GM18502 (cell line): ENCODE results near the gene PDE4D.
A peak's percentile ranks its signal among the peaks of the same experiment; 100 is the strongest.

Experiments used
- ATAC-seq: cut with Tn5 transposase; IDR thresholded peaks from one replicate; pipeline ENCODE4 v1.9.1; 2021; ENCODE audit warnings: mild to moderate bottlenecking; ENCODE audit not compliant: unreplicated experiment, poor library complexity

PDE4D gene

DNA sequence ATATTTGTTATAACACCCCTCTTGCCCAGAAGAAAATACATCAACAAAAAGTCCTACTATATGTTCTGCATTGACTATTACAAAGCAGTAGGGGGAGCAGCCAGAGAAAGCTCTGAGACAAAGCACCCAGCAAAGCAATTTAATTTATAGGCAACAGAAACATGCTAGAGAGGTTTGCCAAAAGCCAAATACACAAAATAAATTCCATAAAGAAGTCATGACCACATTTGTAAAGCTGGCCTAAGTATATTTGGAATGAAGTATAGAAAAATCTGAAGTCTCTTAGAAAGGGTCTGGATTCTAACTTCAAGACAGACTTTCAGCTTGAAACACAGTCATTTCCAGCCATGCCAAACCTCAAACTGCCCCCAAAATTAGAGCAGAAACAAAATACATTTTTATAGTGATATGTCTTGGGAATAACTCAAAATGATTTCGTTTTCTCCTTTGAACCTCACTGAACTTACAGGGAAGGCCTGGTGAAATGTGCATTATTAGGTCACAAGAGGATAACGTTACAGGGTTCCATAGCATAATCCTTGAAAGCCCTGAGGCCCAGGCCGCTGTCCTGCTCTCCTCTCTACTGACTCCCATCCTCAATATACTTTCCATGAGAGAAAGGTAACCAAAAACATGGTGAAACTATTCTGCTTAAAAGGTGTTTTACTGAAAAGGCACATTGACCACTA, 858.9 kb downstream of the PDE4D start:
- peak; percentile 59 for ATAC-seq

DNA sequence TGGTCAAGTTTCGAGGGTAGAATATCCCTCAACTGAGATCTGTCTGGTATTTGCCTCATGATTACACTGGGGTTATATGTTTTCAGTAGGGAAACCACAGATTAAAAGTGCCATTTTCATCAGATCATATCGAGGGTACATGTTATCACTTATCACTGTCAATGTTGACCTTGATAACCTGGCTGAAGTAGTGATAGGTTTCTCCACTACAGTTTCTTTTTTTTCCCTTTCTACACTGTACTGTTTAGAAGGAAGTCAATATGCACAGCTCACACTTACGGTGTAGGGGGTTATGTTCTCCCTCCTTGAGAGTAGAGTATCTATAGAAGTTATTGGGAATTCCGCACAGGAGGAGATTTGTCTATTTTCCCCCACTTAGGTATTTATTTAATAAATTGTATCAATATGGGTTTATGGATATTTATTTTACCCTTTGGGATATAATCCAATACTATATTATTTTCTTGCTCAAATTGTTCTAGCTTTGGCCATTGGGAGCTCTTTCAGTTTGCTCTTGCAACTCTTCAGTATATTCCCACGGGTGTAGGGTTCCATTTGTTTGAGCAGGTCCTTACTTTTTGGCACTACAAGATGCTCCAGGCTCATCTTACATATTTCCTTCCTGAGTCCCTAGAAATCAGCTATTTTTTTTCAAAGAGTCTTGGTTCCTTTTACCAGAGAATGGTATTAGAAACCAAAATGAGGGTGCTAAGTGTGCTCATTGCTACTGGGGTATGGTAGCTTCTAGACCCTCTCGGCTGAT, 866.2 kb downstream of the PDE4D start:
- no peak for ATAC-seq

DNA sequence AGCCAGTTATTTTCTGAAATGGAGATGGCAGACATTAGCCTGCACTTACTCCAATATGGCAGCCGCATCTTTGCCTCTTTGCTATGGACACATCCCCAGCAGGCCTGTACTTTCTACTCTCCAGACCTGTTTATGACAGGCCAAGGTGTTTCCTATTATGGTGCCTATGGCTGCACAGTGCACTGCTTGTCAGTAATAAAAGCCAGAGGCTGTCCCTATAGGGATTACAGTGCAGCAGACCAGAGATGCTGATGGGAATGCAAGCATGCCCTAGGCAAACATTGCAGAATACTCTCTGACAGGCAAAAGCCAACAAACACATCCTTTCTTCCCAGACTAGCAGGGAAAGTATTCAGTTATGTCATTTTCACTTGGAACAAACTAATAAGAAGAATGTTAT, 867.8 kb downstream of the PDE4D start:
- no peak for ATAC-seq

DNA sequence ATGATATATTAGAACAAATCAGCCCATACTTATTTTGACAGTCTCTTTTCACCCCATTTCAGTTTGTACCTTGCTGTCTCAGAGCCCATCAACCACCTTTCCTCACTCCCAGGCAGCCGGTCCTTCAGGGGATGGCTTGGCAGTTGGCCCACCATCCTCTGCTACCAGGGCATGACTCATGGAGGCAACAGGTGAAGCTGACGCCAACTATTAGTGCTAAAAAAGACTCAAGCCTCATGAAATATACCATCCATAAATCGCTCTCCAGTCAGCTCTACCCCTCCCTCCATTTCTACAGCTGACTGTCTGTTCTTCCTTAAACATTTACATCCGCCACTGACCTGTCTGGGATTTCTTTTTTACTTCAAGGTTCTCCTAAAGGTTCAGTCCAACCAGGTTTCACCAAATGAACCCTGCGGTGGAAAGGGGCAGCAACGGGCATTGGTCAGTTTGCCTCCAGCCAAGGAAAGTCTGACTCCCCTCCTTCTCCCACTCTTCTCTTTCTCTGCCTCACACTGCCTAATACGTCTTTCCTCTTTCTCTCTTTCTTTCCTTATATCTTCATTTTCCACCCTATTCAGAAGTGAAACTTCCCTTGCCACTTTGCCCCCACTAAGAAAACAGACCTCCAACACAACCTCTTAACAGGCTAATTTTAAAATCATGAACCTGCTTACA, 871.5 kb downstream of the PDE4D start:
- no peak for ATAC-seq

DNA sequence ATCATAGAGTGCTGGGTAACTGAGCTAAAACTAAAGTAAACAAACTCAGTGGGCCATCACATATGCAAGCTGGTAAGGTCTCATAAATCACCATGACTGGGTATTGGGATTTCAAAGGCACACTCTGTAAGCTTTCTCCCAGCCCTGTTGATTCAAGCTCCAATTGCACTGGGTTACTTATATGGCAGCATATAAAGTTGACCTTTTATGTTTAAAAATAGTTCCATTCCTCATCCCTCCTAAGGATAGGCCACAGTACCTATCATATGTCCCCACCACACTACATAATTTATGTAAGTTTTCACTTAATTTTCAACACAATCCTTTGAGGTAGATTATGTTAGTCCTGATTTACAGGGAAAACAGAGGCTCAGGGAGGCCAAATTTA, 872.2 kb downstream of the PDE4D start:
- no peak for ATAC-seq

DNA sequence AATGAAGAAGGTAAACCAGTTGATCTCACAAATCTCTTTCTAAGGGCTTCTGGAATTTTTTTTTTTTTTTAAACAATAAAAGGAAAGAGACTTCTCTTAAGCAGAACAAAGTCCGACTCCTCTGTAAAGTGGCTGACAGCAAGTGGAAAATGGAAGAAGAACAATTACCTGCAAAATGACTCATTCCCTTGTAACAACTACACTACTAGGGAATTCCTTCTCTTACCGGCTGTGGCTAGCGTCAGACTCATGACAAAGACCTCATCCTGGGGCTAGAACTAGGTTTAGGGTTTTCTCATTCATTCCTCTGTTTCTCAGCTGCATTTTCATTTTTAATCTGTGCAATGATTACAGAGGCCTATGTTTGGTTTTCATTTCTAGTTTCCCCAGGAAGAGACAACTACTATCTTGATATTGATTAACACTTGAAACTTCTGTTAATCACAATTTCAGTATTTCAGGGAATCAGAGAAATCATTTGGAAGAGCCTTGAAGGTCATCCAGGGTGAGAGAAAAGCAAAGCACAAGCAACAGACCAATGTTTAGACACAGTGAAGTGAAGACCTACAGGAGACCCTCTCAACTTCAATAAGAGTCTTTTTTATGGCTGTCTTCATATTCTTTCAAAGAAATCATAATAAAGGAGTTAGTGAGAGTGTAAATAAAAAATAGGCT, 872.8 kb downstream of the PDE4D start:
- no peak for ATAC-seq

DNA sequence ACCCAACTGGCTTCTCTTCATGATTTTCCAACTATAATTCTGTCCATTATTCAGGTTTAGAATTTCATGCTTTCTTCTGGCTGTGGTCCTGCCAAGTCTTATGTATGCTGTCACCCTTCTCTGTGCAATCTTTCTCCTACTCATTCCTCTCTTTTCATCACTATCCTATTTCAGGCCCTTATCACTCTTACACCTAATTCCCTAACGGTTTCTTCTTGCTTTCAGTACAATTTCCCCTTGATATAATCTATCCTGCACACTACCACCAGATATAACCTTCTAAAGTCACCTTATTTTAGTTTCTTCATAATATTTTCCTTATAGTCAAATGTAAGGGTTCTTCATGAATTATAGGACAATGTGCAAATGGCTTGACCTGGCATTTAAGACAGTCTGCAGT, 874.4 kb downstream of the PDE4D start:
- ATAC-seq, result no peak

DNA sequence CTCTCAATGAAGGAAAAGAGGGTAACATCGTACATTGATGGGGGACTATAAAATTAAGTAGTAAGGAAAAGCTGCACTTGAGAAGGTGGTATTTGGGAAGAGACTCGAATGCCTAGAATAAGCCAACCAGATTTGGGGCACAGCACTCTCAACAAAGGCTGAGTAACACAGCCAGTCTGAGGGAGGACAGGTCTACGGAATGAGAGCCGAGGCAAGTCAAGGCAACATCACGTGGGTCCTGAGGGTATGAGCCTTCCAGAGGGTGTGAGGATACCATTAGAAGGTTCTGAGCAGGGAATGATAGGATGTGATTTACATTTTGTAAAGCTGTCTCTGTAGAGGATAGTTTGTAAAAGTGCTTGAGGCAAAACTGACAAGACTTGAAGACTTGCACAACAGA, 876.6 kb downstream of the PDE4D start:
- no peak for ATAC-seq

DNA sequence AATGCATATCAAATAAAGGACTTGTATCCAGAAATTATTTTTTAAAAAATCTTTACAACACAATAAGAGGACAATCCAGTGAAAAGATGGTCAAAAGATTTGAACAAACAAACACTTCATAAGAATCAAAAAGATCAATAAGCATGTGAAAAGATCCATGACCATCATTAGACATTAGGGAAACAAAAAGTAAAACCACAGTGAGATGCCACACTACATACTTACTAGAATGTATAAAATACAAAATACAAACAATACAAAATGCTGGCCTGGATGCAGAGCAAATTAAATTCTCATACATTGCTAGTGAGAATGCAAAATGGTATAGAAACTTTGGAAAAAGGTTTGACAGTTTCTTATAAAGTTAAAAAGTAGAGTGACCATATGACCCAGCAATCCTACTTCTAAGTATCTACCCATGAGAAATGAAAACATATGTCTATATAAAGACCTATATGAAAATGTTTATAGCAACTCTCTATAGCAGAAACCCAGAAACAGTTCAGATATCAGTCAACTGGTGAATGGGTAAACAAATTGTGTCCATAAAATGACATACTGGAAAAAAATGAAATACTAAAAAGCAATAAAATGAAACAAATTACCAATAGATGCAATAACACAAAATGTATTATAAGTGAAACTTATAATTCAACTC, 884.6 kb downstream of the PDE4D start:
- ATAC-seq, result no peak

DNA sequence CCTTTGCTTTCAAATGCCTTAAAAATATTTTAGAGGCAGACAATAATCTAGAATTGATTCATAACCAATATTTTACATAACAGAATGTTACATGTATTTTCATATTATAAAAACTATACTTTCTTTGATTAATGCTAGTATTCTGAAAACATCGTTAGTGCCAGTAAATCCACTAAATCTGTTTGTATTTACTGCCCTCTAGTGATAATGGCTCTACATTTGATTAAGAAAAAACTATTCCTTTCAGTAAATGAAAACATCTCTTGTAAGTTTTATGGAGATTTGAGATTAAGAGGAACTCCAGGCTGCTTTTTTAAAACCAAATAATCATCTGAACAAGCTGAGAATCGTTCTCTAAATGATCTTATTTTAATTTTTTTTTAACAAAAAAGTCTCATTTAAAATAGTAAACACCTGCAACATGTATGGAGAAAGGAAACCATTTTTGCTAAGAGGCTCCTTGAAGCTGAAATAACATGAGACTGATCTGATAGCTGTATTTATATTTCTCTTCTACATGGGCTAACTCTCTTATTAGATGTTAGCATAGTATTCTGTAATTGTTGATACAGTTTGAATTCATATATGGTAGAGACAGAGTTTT, 886.0 kb downstream of the PDE4D start:
- no peak for ATAC-seq

DNA sequence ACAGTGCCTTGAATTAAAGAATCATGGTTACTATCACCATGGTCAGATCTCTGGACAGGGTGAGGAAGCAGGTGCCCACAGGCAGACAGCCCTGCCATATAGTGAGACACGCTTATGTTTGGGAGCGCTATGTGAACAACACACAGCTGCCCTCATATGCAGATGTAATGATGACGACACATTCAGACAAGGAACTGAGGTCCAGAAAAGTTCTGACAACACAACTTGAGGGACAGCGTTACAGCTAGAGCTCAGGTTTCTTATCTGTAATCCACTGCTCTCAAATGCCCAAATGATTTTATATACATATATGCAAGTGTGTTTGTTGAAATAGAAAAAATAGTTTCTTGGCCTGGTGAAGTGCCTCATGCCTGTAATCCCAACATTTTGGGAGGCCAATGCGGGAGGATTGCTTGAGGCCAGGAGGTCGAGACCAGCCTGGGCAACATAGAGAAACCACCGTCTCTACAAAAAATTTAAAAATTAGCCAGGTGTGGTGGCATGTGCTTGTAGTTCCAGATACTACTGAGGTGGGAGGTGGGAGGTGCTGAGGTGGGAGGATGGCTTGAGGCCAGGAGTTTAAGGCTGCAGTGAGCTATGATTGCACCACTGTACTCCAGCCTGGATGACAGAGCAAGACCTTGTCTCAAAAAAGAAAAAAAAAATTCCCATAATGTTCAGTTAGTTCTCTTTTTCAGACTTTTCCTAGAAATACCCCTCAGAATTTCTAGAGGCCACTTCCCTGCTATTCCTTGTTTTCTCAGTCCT, 887.4 kb downstream of the PDE4D start:
- no peak for ATAC-seq

DNA sequence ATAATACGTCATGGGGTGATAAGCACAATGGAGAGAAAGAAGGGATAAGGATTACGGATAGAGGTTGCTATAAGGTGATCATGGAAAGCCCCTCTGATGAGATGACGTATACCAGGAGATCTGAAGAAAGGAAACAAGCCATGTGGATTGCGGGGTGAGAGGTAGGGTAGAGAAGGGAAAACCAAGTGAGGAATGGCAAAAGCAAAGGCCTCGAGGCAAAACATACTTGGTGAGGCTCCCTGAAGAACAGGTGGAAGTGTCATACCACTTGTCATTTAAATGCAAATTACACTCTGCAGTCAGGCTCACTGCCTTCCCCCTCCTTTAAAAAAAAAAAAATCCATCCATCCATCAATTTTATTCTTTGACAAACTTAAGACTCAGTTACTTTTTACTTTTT, 889.9 kb downstream of the PDE4D start:
- ATAC-seq, result no peak

DNA sequence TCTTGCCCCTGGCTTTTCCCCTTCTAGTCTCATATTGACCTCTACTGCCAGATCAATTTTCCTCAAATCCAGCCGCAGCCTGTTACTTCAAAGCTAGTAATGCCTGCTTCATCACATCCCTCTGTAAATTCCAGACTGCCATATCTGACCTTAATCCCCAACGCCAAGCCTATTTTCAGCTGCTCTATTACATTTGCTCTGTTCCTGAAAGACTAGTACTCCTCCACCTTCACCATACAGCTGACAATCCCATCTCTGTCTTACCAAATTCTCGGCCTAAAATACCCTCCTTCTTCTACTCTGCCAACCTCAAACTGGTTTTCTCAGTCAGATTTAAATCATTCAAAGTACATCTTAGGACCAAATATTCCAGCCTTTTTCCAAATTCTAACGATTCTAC, 890.4 kb downstream of the PDE4D start:
- no peak for ATAC-seq

DNA sequence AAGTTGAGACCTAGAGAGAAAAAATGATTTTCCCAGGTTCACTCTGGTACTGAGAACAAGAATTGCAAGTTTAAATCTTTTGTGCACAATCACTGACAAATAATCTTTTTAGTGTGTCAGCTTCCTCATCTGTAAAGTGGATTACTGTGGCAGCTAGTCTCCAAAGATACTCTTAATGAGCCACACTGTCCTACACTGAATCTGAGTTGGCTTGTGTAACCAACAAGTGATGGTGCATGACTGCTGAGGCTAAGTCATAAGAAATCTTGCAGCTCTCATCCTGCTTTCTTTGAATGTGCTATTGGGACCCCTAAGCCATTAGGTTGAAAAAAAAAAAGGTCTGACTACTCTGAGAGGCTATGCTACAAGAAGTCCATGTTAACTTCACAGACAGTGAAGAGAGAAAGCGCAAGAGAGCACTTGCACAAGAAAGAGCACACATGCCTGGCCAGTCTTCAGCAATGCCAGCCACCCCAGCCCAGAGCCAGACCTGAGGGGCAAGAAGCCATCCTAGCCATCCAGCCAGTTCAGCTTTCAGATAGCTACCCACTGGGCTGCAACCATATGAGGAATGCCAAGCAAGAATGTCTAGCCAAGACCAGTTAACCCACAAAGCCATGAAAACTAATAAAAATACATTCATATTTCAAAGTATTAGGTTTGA, 891.2 kb downstream of the PDE4D start:
- no peak for ATAC-seq

DNA sequence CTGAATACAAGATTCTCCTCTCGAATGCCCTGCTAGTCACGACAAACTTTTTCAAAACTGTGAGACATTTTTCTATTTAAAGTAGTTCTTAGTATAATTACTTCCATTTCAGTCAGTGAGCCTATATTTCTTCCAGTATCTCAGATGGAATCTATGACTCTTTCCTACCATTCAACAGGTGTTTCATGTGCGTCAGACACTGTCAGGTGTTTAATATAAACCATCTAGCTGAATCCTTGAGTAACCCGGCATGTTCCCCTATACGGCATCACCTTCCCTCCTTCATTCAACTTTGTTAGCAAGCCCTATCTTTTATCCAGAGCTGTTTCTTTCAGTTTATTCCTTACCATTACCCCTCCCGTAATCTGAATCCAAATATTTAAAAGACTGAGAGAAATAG, 891.8 kb downstream of the PDE4D start:
- no peak for ATAC-seq

DNA sequence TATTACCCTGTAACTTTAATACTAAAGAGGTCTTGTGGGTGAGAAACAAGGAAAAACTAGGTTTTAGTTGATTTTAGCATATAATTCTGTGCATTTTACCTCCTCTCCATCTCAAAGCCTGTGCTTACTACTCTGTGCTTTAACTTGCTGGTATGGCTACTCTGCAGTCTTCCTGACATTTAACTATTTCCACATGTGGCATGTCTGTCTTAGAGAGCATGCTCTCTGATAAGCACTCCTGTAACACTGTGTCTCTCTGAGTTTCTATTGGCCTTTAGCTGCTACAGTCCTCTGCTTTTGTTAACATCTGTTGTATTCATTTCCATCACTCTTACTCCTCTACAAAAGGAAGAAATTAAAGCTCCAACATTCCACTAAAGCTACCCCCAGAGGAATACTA, 892.4 kb downstream of the PDE4D start:
- no peak for ATAC-seq

DNA sequence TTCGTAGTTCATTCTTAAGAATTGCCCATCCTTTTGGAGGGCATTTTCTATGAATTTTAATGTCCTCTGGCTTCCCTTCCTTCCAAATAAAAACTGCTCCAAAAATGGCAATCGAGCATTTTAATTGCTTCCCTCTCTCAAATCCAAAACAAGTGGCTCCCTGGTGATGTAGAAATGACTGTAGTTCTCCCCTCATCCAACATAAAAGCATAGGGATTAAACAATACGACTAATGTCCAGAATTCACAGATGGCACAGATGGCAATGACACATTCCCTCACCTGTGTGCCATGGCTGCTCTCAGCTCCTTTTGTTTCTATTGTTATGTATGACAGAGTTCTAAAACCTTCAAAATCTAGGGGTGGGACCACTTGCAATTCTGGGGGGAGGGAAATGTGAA, 893.3 kb downstream of the PDE4D start:
- ATAC-seq, result no peak

DNA sequence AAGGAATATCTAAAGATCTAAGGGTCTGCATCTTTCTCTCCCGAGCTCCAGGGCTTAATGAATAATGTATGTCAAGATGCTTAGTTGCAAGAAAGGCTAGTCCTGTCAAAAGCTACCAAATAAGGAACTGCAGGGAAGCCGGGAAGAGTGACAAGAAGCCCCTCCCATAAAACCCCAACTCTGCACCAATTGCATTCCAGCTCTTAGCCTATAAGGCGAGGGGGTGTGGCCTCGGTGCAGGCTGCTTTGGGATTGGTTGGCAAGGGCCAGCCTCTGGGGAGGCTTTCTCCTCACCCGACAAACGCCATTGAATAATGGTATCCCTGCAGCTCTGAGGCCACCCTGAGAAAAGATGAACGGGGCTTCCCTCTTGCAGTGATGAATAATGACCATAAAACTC, 893.7 kb downstream of the PDE4D start:
- ATAC-seq, result no peak

DNA sequence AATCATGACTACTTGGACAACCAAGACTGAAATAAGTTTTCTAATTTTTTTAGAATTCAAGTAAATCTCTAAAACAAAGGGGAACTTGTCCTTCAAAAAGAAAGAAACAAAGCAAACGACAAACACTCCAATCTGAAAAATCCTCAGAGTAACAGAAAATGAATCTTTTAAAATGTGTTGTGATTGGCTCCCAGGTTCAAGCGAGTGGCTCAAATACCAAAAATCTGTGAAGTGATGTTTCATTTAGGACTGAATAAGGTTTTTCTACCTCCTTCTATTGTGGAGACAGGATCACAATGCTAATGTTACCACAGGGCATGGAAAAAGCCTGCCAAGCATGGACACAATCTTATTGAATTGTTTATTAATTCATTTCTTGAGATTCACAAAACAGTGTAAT, 895.0 kb downstream of the PDE4D start:
- no peak for ATAC-seq
